HFF-Myc (cell line): Measurements from ENCODE around the gene FAM89B.

Experiments used
- DNase-seq: peaks from one replicate; pipeline ENCODE4 v3.0.0-alpha.2; 2011; ENCODE audit warnings: low read depth; ENCODE audit errors: extremely low read depth
- H3K4me3 ChIP-seq: replicated peaks from 2 replicates; pipeline ENCODE4 v1.5.1; 2011; ENCODE audit warnings: low read depth, mild to moderate bottlenecking, control low read depth, low read length
- CTCF ChIP-seq: IDR thresholded peaks from 2 replicates; pipeline ENCODE4 v1.5.1; 2012; ENCODE audit warnings: mild to moderate bottlenecking, low read depth, low read length, control low read depth; ENCODE audit errors: missing control alignments

The FAM89B gene

GRCh38 chr11:65599216-65599954 lies 27.0 kb downstream of the FAM89B start:
- DNase-seq = no peak
- no peak overlapping the region for H3K4me3 ChIP-seq

GRCh38 chr11:65599955-65600246 lies 27.6 kb downstream of the FAM89B start:
- H3K4me3 ChIP-seq = no peak overlapping the region
- no peak for DNase-seq
- no peak for TF ChIP-seq CTCF

More at GRCh38 chr11:65599216-65599954, 27.0 kb downstream of the FAM89B start:
- no peak for TF ChIP-seq CTCF

DNA sequence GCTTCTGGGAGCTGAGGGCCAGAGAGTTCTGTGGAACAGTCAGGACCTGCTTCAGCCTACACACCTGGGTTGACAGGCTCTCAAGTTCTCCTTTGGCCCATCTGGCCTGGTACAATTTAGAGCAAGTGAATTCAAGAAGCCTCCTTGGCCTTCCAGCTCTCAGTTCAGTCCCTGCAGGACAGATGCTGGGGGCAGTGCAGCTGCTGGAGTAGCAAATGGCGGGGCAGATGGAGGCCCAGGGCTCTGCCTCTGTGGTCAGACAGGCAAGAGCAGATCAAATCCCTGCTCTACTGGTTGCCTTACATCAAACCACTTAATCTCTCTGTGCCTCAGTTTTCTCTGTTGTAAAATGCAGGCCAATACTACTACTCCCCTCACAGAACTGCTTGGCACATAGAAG lies 31.9 kb downstream of the FAM89B start:
- no peak for DNase-seq
- no peak for TF ChIP-seq CTCF
- H3K4me3 ChIP-seq = no peak overlapping the region

DNA sequence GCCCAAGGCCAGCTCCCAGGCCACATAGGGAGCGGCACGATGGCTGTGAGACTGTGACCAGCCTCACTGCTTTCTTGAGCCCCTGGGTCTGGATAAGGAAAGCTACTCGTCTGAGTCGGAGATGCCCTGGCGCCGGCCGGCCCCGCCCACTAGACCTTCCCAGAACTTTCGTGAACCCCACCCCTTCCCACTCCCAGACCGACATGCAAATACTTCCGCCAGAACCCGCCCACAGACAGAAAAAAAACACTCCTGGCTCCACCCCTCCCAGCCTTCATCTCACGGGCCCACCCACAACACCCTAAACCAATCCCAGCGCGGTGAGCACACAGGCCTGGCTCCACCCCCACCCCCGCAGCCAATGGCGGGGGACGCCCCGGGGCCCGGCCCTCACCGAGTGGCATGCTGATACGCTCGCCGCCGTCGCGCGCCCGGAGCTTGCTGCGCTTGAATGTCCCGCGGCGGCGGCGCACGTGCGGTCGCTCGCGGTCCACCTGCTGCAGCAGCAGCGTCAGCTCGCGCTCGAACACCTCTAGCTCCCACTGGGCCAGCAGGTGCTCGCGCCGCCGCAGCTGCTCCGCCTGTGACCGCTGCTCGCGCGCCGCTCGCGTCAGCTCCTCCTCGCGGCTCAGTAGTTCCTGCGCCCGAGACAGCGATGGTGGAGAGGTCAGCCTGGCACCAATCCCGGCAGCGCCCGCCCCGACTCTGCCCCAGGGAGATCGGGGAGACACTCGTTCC lies 34.7 kb downstream of the FAM89B start:
- DNase-seq = peak; percentile 88
- TF ChIP-seq CTCF = no peak
- H3K4me3 ChIP-seq = peak overlapping the region; percentile 35

DNA sequence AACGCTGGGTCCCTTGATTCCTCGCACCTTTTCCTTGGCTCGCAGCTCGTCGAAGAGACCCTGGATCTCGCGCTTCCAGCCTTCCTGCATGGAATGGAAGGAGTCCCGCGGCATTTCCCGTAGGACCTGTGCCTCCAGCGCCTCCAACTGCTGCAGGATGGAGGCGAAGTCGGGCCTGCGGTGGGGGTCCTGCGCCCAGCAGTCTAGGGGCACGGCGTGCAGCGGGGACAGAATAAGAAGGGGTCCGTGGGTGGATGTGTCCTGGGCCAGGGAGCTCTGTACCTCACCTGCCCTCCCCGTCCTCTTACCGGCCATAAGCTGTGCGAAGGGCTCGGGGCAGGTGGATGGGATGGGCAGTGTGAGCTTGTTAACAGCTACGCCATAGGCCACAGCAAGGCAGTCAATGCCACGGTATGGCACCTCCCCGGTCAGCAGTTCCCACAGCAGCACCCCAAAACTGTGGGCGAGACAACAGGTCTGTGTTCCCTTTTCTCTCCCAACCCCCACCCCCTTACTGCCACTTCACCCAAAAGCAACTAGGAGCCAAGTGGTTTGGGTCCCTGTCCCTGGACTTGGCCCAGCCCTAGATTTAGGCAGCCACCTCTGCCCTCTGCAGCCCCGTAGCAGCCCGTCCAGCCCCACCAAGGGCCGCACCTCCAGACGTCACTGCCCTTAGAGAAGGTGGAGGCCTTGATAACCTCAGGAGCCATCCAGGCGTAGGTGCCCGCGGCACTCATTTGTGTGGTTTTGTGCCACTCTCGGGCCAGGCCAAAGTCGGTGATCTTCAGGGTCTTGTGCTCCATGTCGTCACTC lies 35.5 kb downstream of the FAM89B start:
- no peak for DNase-seq
- TF ChIP-seq CTCF = no peak
- peak overlapping the region; percentile 35 for H3K4me3 ChIP-seq

DNA sequence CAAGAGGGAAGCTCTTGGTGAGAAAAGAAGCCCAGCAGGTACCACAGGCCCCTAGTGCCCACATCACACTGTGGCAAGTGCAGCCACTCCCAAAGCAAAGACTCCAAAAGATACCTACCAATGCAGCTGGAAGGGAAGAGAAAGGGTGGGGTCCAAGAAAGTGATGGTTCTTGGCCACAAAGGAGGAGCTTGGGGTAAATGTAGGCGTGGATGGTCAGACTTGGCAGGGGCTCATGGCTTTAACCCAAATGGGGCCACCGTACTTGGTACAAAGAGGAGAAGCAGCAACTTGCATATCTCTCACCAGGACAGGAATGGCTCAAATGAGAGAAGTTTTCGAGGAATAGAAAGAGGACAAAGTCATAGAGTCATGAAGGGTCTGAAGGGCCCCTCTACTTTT lies 36.9 kb downstream of the FAM89B start:
- no peak for DNase-seq

More for the DNA sequence above, 36.9 kb downstream of the FAM89B start:
- no peak for TF ChIP-seq CTCF
- no peak overlapping the region for H3K4me3 ChIP-seq
